Erythroblast (primary cell): ENCODE data around the gene CPNE5.

Experiments
- GATA1 ChIP-seq: IDR thresholded peaks from 2 replicates; pipeline ENCODE4 v1.6.1; 2011; ENCODE audit warnings: low read depth, mild to moderate bottlenecking, control low read depth, low read length, moderate library complexity
- POLR2A ChIP-seq: IDR thresholded peaks from 2 replicates; pipeline ENCODE4 v1.6.1; 2011; ENCODE audit warnings: mild to moderate bottlenecking, low read length

DNA sequence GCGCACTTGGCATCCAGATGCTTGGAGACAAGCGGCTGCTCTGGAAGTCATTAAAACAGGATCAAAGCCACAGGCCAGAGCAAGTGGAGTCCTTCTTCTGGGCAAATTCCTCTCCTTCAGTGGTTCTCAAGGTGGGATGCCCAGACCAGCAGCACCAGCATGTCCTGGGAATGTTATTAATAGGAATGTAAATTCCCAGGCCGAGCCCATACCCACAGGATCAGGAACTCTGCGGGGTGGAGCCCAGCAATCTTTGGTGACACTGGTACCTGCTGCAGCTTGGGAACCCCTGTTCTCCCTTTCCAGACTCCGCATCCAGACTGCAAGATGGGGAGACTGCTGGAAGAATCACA, 44.6 kb downstream of the CPNE5 start:
- no peak for TF ChIP-seq POLR2A
- TF ChIP-seq GATA1: no peak
